HEK293 (cell line): ENCODE measurements around the gene TRAM2.

Source experiments
- CTCF ChIA-PET: fragments of 350-600 bp; formaldehyde crosslinking; extraction: SDS; loops from one replicate; lab custom pipeline; 2021; ENCODE audit warnings: antibody characterized with exemption; lab: Yijun Ruan, JAX
- POLR2A ChIA-PET: fragments of 300-600 bp; formaldehyde crosslinking; extraction: SDS; loops from one replicate; lab custom pipeline; 2020; ENCODE audit warnings: antibody characterized with exemption, inconsistent platforms; lab: Yijun Ruan, JAX
- H3K27ac ChIP-seq: fragments of 200-500 bp; sonication (Bioruptor generic); 2 replicates; pipeline ENCODE4 v1.5.1; 2014; ENCODE audit warnings: low read depth, low read length, control low read depth, inconsistent platforms; ENCODE audit errors: extremely low read depth
- H3K36me3 ChIP-seq, 2 experiments: fragments of 200-500 bp in 1 of 2; sonication (Bioruptor generic) in 1 of 2; 1 replicate in 1 of 2; 2 replicates in 1 of 2; pipeline ENCODE4 v1.5.1; 2014 to 2017; ENCODE audit warnings: inconsistent platforms in 2 of 2, low read length in 2 of 2; ENCODE audit not compliant: control insufficient read depth in 2 of 2, insufficient read depth in 1 of 2
- H3K4me1 ChIP-seq: fragments of 200-500 bp; sonication (Bioruptor generic); 2 replicates; pipeline ENCODE4 v1.5.1; 2014; ENCODE audit warnings: mild to moderate bottlenecking, low read length, inconsistent platforms; ENCODE audit not compliant: control insufficient read depth, insufficient read depth
- H3K4me3 ChIP-seq: 2 replicates; pipeline ENCODE4 v1.5.1; 2011; ENCODE audit warnings: low read depth, mild to moderate bottlenecking, control low read depth, low read length, moderate library complexity
- H3K9me3 ChIP-seq: fragments of 200-500 bp; sonication (Bioruptor generic); 2 replicates; pipeline ENCODE4 v1.5.1; 2014; ENCODE audit warnings: low read depth, low read length, inconsistent platforms; ENCODE audit not compliant: control insufficient read depth, insufficient read depth
- GLI2 ChIP-seq: fragments of 450-650 bp; formaldehyde crosslinking; IDR thresholded peaks from 2 replicates; pipeline ENCODE4; 2017; ENCODE audit warnings: missing biosample characterization, missing genetic modification characterization, low read depth, borderline replicate concordance
- HOXD13 ChIP-seq: sonication (generic); formaldehyde crosslinking; IDR thresholded peaks from 2 replicates; pipeline ENCODE4 v1.8.0; 2022; ENCODE audit warnings: missing genetic modification reagents, borderline replicate concordance
- KLF1 ChIP-seq: fragments of 450-650 bp; formaldehyde crosslinking; IDR thresholded peaks from 2 replicates; pipeline ENCODE4 v1.5.1; 2016; ENCODE audit warnings: missing biosample characterization, missing genetic modification characterization
- KLF7 ChIP-seq: fragments of 450-650 bp; formaldehyde crosslinking; IDR thresholded peaks from 2 replicates; pipeline ENCODE4 v1.5.1; 2016; ENCODE audit warnings: missing biosample characterization, missing genetic modification characterization, borderline replicate concordance
- KLF8 ChIP-seq: fragments of 450-650 bp; formaldehyde crosslinking; IDR thresholded peaks from 2 replicates; pipeline ENCODE4 v1.5.1; 2016; ENCODE audit warnings: missing biosample characterization, missing genetic modification characterization
- MYNN ChIP-seq: fragments of 450-650 bp; formaldehyde crosslinking; IDR thresholded peaks from 2 replicates; pipeline ENCODE4 v1.5.1; 2016; ENCODE audit warnings: missing biosample characterization, missing genetic modification characterization, borderline replicate concordance
- OVOL3 ChIP-seq: fragments of 450-650 bp; formaldehyde crosslinking; IDR thresholded peaks from 2 replicates; pipeline ENCODE4 v1.5.1; 2016; ENCODE audit warnings: missing biosample characterization, missing genetic modification characterization
- ZBTB10 ChIP-seq: fragments of 450-650 bp; formaldehyde crosslinking; IDR thresholded peaks from 2 replicates; pipeline ENCODE4 v1.5.1; 2016; ENCODE audit warnings: missing biosample characterization, missing genetic modification characterization
- ZBTB21 ChIP-seq: fragments of 450-650 bp; formaldehyde crosslinking; IDR thresholded peaks from 2 replicates; pipeline ENCODE4 v1.5.1; 2017; ENCODE audit warnings: missing biosample characterization, missing genetic modification characterization
- ZBTB48 ChIP-seq: fragments of 450-650 bp; formaldehyde crosslinking; IDR thresholded peaks from 2 replicates; pipeline ENCODE4 v1.5.1; 2016; ENCODE audit warnings: missing biosample characterization, missing genetic modification characterization
- ZNF10 ChIP-seq: fragments of 450-650 bp; formaldehyde crosslinking; IDR thresholded peaks from 2 replicates; pipeline ENCODE4 v1.5.1; 2017; ENCODE audit warnings: missing biosample characterization, missing genetic modification characterization
- ZNF121 ChIP-seq: fragments of 450-650 bp; formaldehyde crosslinking; IDR thresholded peaks from 2 replicates; pipeline ENCODE4 v1.5.1; 2016; ENCODE audit warnings: missing biosample characterization, missing genetic modification characterization
- ZNF133 ChIP-seq: fragments of 450-650 bp; formaldehyde crosslinking; IDR thresholded peaks from 2 replicates; pipeline ENCODE4 v1.5.1; 2016; ENCODE audit warnings: missing biosample characterization, missing genetic modification characterization
- ZNF2 ChIP-seq: fragments of 450-650 bp; formaldehyde crosslinking; IDR thresholded peaks from 2 replicates; pipeline ENCODE4 v1.5.1; 2016; ENCODE audit warnings: missing biosample characterization, missing genetic modification characterization
- ZNF335 ChIP-seq: fragments of 450-650 bp; formaldehyde crosslinking; conservative IDR thresholded peaks from 2 replicates; pipeline ENCODE4 v1.5.1; 2016; ENCODE audit warnings: missing biosample characterization, missing genetic modification characterization
- ZNF416 ChIP-seq: fragments of 450-650 bp; formaldehyde crosslinking; IDR thresholded peaks from 2 replicates; pipeline ENCODE4 v1.5.1; 2016; ENCODE audit warnings: missing biosample characterization, missing genetic modification characterization
- ZNF449 ChIP-seq: fragments of 450-650 bp; formaldehyde crosslinking; IDR thresholded peaks from 2 replicates; pipeline ENCODE4 v1.5.1; 2017; ENCODE audit warnings: missing biosample characterization, mild to moderate bottlenecking, missing genetic modification characterization, moderate library complexity
- ZNF629 ChIP-seq: fragments of 450-650 bp; formaldehyde crosslinking; IDR thresholded peaks from 2 replicates; pipeline ENCODE4 v1.5.1; 2017; ENCODE audit warnings: missing biosample characterization, missing genetic modification characterization
- ZNF692 ChIP-seq: fragments of 450-650 bp; formaldehyde crosslinking; IDR thresholded peaks from 2 replicates; pipeline ENCODE4 v1.5.1; 2016; ENCODE audit warnings: missing biosample characterization, missing genetic modification characterization
- ZNF776 ChIP-seq: fragments of 450-650 bp; formaldehyde crosslinking; IDR thresholded peaks from 2 replicates; pipeline ENCODE4 v1.5.0; 2017; ENCODE audit warnings: missing biosample characterization, missing genetic modification characterization, borderline replicate concordance
- ZNF843 ChIP-seq: fragments of 450-650 bp; formaldehyde crosslinking; IDR thresholded peaks from 2 replicates; pipeline ENCODE4 v1.5.1; 2016; ENCODE audit warnings: missing biosample characterization, missing genetic modification characterization
- TF ChIP-seq, protein P1 (sequence below): fragments of 450-650 bp; formaldehyde crosslinking; IDR thresholded peaks from 2 replicates; pipeline ENCODE4 v1.5.1; 2016; ENCODE audit warnings: missing biosample characterization, missing genetic modification characterization
- TF ChIP-seq, protein P2 (sequence below): fragments of 450-650 bp; formaldehyde crosslinking; IDR thresholded peaks from 2 replicates; pipeline ENCODE4 v1.5.1; 2016; ENCODE audit warnings: missing biosample characterization, missing genetic modification characterization

The TRAM2 gene

DNA sequence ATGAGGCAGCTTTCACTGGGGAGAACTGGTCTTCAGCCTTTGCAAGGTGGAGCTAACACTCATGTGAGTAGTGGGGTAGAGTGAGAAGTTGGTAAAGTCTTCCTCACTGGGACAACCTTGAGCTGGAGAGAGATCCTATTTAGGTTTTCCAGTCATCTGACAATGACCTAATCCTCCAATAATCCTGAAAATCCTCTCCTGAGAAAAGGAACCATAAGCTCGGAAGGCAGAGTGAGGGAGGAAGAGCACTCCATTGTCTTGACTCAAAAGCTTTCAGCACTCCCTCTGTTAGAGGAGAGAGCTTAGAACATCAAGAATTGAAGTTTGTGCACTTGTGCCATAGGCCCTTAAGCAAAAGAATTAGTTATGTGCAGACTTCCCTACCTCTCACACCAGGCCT lies 77.8 kb downstream of the TRAM2 start (continued):
- TF ChIP-seq, protein P1, sequence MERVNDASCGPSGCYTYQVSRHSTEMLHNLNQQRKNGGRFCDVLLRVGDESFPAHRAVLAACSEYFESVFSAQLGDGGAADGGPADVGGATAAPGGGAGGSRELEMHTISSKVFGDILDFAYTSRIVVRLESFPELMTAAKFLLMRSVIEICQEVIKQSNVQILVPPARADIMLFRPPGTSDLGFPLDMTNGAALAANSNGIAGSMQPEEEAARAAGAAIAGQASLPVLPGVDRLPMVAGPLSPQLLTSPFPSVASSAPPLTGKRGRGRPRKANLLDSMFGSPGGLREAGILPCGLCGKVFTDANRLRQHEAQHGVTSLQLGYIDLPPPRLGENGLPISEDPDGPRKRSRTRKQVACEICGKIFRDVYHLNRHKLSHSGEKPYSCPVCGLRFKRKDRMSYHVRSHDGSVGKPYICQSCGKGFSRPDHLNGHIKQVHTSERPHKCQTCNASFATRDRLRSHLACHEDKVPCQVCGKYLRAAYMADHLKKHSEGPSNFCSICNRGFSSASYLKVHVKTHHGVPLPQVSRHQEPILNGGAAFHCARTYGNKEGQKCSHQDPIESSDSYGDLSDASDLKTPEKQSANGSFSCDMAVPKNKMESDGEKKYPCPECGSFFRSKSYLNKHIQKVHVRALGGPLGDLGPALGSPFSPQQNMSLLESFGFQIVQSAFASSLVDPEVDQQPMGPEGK (tag by site-specific recombination) = no peak

GRCh38 chr6:52498538-52499017 lies 78.3 kb downstream of the TRAM2 start:
- Histone ChIP-seq H3K27ac (no peak overlapping the region), H3K9me3 (no peaks in the 10 kb centered on the region), H3K4me1 (peaks cover 12% of the 10 kb centered on the region), H3K36me3 (peaks cover 0 to 12% of the 10 kb centered on the region in 2 experiments; a peak in 1 of 3 replicates), H3K4me3 (no peak overlapping the region)
- peak; percentile 74 for TF ChIP-seq ZNF449 (tag by site-specific recombination)
- TF ChIP-seq ZBTB21 = no peak
- ChIA-PET CTCF (interaction anchor here (0.7 to 3.3 kb wide), 5 partner anchors 9 to 100 kb away, joined by 3 to 20 read pairs (median 7); no protein-coding TSS in a partner anchor), POLR2A (interaction anchor here (1.0 to 1.8 kb wide), 5 partner anchors 14 to 78 kb away, joined by 3 to 9 read pairs (median 3); partner anchors contain the start of genes EFHC1 and TRAM2)

DNA sequence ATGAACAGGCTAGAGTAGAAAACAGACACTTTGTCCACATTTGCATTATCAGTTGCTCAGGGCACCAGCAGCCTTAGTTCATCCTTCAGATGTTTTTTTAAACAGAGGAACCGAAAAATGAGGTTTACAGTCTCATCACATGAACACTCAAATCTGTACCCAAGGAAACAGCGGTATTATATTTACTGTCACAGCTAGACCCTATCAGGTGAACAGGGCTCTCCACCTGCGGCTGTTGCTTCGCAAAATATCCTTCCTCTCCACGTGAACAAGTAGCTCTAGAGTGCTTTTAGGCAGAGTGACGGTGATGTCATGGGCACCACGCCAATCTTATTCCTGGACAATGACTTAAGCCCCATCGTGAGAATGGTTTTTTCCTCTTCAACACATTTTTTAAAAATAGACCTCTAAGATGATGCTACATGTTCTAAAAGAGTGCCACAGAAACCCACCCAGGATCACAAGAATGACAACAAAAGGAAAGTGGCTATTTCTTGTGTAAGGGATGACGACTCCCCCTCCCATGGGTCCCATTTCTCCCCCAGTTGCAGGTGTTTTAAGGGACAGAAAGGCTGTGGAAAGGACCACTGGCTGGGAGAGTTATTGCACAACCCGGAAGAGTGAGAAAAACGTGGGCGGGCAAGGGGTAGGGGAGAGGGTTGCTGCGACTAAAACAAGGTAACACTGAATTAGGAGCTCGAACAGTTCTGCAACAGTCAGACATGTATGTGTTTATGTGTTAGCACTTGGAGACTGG lies 79.0 kb downstream of the TRAM2 start:
- ChIA-PET POLR2A (interaction anchor here (1.4 to 1.8 kb wide), 3 partner anchors 15 to 79 kb away, joined by 3 to 9 read pairs (median 3); partner anchors contain the start of genes EFHC1 and TRAM2), CTCF (interaction anchor here (0.7 to 3.3 kb wide), 2 partner anchors 74 to 81 kb away, joined by 3 to 20 read pairs; no protein-coding TSS in a partner anchor)
- H3K4me3 ChIP-seq = no peak overlapping the region
- no peak overlapping the region for H3K27ac ChIP-seq
- peaks cover 0 to 11% of the 10 kb centered on the region in 2 experiments; a peak in 1 of 3 replicates for H3K36me3 ChIP-seq
- peaks cover 10% of the 10 kb centered on the region for H3K4me1 ChIP-seq
- no peaks in the 10 kb centered on the region for H3K9me3 ChIP-seq
- TF ChIP-seq ZNF133 (tag by site-specific recombination) = no peak
- no peak for TF ChIP-seq OVOL3 (tag by site-specific recombination)
- no peak for TF ChIP-seq ZNF776 (tag by site-specific recombination)
- peak; percentile 85 for TF ChIP-seq ZNF629 (tag by site-specific recombination)
- TF ChIP-seq KLF1 (tag by site-specific recombination) = no peak
- TF ChIP-seq ZNF843 (tag by site-specific recombination) = peak; percentile 15; the same call in 1 of the 2 replicates
- no peak; the same call in 1 of the 2 replicates for TF ChIP-seq ZNF335 (tag by site-specific recombination)
- no peak for TF ChIP-seq ZBTB48 (tag by site-specific recombination)
- TF ChIP-seq, protein P2, sequence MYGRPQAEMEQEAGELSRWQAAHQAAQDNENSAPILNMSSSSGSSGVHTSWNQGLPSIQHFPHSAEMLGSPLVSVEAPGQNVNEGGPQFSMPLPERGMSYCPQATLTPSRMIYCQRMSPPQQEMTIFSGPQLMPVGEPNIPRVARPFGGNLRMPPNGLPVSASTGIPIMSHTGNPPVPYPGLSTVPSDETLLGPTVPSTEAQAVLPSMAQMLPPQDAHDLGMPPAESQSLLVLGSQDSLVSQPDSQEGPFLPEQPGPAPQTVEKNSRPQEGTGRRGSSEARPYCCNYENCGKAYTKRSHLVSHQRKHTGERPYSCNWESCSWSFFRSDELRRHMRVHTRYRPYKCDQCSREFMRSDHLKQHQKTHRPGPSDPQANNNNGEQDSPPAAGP (tag by site-specific recombination) = no peak
- 0 out of 2 replicates have a peak, but pooled peaks have one; percentile 21 for TF ChIP-seq KLF8 (tag by site-specific recombination)
- no peak for TF ChIP-seq ZBTB10 (tag by site-specific recombination)
- TF ChIP-seq MYNN (tag by site-specific recombination) = no peak
- TF ChIP-seq GLI2 (tag by site-specific recombination) = no peak
- no peak for TF ChIP-seq ZNF2 (tag by site-specific recombination)
- peak; percentile 79 for TF ChIP-seq ZNF10 (tag by site-specific recombination)
- peak; percentile 43 for TF ChIP-seq ZNF692
- TF ChIP-seq KLF7 (tag by site-specific recombination) = no peak
- TF ChIP-seq ZNF416 (tag by site-specific recombination) = no peak
- no peak for TF ChIP-seq HOXD13 (CRISPR knock-in tag)
- TF ChIP-seq ZNF121 = no peak
